Right ventricle myocardium superior (tissue), 1 donor: ENCODE data around the gene TMEM266. TPM values are rescaled to one million over a fixed set of nuclear protein-coding genes. Genes with fewer than 3 reads are reported as not detected.

Experiments
- ATAC-seq: fragments of 200-7000 bp; cut with Tn5 transposase; one replicate; pipeline ENCODE4 v1.9.1; 2020; ENCODE audit warnings: mild to moderate bottlenecking; ENCODE audit not compliant: poor library complexity
- DNase-seq: peaks from one replicate; pipeline ENCODE4 v3.0.0-alpha.2; 2020
- intact Hi-C: fragments of 100-400 bp; cut with DNase I; formaldehyde crosslinking; loops from one replicate; pipeline ENCODE4 v1.11.2; 2022
- total RNA-seq: library from RNA; stranded (reverse); fragmentation: NEBNext Ultra II Directional; extraction: Animal tissue kit (Norgen Biotek cat#: 25700); gene quantifications from one replicate; pipeline ENCODE4 v1.2.1, GENCODE V29; 2021
- donor health status: DM: no; HTN: yes; CAD: no; lungs with severe emphysema.

The TMEM266 gene
- total RNA-seq, 1 donor from 2014 or later = 0.13 TPM

DNA sequence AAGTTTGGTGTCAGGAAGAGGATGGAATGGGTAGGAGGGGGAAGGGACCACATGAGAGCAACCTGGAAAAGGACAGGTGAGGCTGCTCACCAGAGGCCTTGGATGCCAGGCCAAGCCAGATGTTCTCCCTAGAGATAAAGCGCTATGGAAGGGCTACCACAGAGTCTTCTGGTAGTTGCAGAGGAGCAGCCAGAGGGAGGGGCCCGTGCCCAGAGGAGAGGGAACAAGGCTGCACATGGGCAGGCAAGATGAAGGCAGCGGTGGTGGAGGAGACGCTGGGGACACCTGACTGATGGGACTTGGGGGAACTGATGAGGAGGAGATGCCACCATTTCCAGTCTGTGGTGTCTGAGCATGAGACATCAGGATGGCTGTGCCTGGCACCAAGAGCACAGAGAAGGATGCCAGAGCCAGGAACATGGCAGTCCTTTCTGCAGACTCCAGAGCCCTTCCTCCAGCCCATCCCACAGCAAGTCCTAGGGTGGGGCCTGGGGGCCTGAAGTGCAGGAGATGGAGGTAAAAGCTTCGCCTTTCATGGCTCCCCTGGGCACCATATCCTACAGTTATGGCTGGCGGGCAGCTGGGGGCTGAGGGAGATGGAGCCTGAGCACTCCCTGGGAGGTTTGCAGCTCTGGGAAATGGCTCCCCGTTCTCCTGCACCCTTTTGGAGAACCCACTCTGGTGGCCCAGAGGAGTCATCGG lies 148.4 kb downstream of the TMEM266 start:
- DNase-seq (no peak), ATAC-seq (no peak)
- intact Hi-C loops = no loop called here

GRCh38 chr15:76208786-76209424 lies 149.1 kb downstream of the TMEM266 start:
- DNase-seq (no peak), ATAC-seq (no peak)
- intact Hi-C loops = no loop called here

GRCh38 chr15:76209523-76209922 lies 149.7 kb downstream of the TMEM266 start:
- intact Hi-C loops = no loop called here
- no peak for ATAC-seq
- DNase-seq = no peak

DNA sequence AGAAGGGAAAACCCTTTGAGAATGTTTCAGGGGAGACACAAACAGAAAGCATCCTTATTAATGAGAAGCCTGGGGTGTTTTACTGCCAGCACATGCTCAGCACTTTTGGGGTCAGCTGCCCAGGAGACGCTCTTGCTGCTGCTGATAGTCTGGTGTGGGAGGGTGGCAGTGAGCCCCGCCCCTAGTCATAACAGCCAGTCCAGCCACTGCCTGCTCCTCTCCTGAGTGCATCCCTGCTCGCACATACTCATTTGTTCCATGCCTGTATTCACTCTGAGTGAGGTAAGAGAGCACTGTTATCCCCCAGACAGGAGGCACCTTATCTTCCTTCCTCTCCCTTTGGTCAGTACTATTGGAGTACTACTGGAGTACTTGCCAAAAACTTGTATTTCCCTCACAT lies 150.2 kb downstream of the TMEM266 start:
- ATAC-seq = no peak
- DNase-seq = no peak
- intact Hi-C loops = no loop called here

- intact Hi-C loops = no loop called here
- ATAC-seq (no peak), DNase-seq (no peak)
Measured at GRCh38 chr15:76215634-76216033, 155.8 kb downstream of the TMEM266 start.

- DNase-seq (no peak), ATAC-seq (no peak)
- intact Hi-C loops = no loop called here
Measured at GRCh38 chr15:76217029-76217881, 157.5 kb downstream of the TMEM266 start.

DNA sequence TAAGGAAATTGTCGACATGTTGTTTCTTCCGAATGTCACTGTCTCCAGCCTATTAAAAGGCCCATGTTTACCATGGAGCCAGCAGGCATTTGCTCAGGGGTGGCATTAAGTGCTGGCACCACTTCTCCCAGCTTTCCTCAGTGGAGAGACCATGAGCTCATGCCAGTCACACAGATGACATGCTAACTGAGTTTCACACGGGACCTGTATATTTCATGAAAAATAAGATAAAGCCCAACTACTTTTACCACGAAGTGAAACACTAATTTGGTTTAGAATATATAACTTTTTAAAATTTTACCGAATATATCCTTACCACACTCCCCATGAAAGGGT lies 158.1 kb downstream of the TMEM266 start:
- intact Hi-C loops = no loop called here
- no peak for DNase-seq
- ATAC-seq = no peak

DNA sequence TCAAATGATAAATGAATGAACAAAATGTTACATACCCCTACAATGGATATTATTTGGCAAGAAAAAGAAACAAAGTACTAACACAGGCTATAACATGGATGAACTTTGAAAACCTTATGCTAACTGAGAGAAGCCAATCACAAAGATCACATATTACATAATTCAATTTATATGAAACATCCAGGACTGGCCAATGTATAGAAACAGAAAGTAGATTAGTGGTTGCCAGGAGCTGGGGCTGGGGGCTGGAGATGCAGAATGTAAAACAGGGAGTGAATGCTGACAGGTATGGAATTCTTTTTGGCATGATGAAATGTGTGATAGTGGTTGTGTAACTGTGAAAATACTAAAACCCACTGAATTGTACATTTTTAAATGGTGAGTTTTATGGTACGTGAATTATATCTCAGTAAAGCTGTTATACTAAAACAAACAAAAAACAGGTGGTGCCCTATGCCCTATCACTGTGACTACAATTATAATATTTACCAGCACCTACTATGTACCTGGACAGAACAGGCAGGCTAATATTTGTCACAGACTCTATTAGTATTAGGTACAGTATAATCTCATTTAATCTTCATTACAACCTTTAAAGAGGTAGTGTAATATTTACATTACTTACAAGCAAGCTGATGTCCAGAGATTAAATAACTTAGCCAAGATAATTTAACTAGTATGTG lies 161.4 kb downstream of the TMEM266 start:
- ATAC-seq (no peak), DNase-seq (no peak)
- intact Hi-C loops = no loop called here

- intact Hi-C loops = no loop called here
Measured at GRCh38 chr15:76222159-76222558, 162.4 kb downstream of the TMEM266 start.

DNA sequence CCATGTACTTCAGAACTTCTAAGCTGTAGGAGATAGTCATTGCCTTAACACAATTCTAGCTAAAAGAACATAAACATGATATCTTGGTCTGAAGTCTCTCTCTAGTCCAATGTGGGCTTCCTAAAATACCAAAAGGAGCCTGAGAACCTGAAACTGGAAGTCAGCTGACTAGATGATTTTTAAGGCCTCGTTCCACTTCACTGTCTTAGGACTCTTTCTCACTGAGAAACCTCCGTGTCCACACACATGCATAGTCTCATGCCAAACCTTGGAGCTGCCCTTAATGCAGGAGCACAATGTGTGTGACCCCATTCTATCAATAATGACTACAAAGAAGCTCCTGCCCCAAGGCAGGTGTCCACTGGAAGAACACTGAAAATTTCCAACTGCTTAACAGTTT lies 163.7 kb downstream of the TMEM266 start:
- DNase-seq = no peak
- no peak for ATAC-seq
- intact Hi-C loops = no loop called here

More at GRCh38 chr15:76222159-76222558, 162.4 kb downstream of the TMEM266 start:
- ATAC-seq (no peak), DNase-seq (no peak)

- no peak for DNase-seq
- ATAC-seq = peak; percentile 93
- intact Hi-C loops = no loop called here
Measured at GRCh38 chr15:76229266-76229665, 169.5 kb downstream of the TMEM266 start.

GRCh38 chr15:76233921-76234320 lies 174.1 kb downstream of the TMEM266 start:
- intact Hi-C loops = no loop called here
- DNase-seq = no peak
- no peak for ATAC-seq

DNA sequence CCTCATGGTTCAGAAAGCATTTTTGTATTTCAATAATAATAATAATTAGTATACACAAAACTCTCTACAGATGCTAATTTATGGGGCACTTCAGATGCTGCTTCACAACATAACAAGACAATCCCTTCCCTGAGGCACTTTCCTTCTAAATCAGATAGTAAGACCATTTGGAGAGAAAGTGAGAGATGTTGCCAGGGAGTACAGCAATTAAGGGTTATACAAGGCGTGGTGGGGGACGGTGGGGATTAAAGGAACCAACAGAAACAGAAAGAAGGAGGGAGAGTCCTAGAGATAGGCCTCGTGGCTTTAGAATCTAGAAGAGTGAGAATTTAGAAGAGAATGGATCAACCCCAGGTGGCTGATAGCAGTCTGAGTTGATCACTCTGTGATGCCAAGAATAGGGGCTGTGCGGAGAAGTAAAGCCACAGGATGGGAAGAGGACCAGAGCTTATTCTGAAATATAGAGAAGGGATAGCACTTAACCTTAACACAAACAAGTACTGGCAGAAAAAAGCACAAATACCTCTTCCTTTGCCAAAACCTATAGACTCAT lies 174.6 kb downstream of the TMEM266 start:
- ATAC-seq = no peak
- no peak for DNase-seq
- intact Hi-C loops = no loop called here

DNA sequence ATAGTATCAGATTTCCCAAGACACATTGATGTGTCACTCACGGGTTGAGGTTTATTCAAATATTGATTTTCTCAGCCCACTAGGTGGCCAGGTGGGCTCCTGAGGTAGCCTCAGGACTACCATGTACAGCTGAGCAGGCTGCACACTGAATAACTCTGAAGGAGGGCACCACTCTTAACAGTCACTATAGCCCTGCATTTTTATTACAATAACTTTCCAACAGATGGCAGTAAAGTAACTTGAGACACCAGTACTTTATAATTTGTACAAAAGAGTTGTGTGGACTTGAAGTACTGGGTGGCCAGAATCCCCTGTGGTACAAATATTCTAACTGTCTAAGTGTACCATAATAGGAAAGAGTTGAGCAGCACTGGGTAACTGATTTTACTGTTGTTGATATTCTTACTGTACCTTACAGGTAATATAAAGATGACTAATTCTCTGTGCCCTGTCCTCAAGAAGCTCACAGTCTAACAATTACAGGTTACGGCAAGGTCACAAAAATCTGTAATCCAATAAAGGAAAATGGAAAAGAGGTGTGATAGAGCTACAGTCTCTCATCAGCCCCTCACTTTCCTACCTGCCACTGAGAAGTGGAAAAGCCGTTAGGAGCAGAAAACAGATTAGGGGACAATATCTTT lies 175.5 kb downstream of the TMEM266 start:
- DNase-seq (no peak), ATAC-seq (peak; percentile 79)
- intact Hi-C loops = loop anchor here (5.0 kb wide), 1 partner anchor 97 kb away; no protein-coding TSS in a partner anchor

DNA sequence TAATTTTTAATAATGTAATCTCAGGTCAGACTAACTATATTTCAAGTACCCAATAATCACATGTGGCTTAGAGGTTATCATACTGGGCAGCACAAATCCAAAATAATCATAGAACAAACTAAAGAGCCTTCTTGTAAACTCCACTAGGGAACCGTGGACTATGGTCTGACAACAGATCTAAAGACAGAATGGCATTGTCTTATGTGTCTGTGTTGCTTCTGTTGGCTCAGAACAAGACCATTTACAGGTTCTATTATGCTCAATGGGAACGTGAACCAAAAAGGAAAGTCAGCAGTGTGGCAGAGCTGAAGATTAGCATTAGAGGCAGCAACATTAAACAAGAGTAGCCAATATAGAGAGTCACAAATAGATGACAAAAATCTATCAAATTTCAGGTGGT lies 176.6 kb downstream of the TMEM266 start:
- intact Hi-C loops = loop anchor here (5.0 kb wide), 1 partner anchor 96 kb away; no protein-coding TSS in a partner anchor
- DNase-seq (no peak), ATAC-seq (no peak)

DNA sequence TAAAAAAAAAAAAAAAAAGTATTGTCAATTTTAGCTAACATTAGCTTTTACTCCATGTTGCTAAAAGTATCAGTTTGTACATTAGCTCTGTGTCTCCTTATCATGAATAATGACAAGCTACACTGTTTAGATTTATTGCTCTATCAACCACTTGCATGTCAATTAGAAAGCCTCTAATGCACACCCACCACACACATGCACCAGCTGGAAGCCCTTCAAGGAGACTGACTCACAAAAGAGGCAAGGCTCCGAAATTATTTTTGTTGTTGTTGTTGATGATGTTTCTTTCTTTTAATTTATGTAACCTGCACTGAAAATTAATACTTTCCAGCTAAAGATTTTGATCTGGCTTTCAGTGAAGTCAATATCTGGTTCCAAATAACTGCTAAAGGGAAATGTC lies 180.0 kb downstream of the TMEM266 start:
- intact Hi-C loops = loop anchor here (5.0 kb wide), 1 partner anchor 93 kb away; no protein-coding TSS in a partner anchor
- DNase-seq = no peak
- ATAC-seq = no peak

DNA sequence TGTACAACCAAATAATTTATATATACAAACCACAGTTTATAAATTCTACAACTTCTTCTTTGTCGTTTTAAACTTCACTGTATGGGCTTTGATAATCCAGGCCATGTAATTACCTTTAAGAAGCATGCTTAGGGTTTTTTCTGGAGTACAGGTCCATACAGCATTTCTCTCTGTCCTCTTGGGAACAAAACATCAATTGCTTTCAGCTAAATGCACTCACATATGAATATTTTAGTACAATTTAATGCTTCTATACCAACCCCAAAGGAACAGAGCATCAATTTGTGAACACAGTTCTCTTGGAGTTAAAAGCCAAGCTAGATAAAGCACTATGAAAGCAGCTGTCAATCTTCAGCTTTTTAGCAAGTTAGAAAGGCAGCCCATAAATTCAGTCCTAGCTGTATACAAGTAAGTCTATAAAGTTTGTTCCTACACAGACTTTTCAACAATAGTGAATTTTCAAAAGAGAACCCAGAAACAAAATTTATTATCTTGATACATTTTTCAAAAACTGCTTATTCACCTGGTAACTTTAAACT lies 185.4 kb downstream of the TMEM266 start:
- DNase-seq (no peak), ATAC-seq (no peak)
- intact Hi-C loops = no loop called here

DNA sequence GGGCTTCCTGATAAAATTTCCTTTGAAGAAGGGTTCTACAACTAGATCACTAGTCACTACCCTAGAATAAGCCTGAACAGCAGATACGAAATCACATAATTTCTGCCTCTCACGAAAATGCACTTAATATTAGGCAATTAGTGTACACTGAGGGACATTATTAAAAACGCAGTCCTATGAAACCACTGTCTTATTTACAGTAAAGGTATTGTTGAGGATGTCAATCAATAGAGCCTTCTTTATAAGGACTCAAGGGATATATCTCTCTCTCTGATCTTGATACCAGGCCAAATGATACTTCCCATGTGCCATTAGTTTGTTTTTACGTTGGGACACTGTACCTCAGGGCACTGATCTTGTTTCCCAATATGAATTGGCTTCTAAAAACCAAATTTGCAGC lies 191.9 kb downstream of the TMEM266 start:
- intact Hi-C loops = no loop called here
- DNase-seq (no peak), ATAC-seq (no peak)
